Right lobe of liver (tissue), 4 donors: ENCODE results near the gene EDEM3.

ENCODE experiments used
- POLR2A ChIP-seq: fragments of 450-650 bp; IDR thresholded peaks from one replicate; pipeline ENCODE4 v1.6.1; 2017; ENCODE audit warnings: antibody characterized with exemption, mild to moderate bottlenecking
- TF ChIP-seq, protein P1 (sequence below), 4 donors: fragments of 200-600 bp in 3 of 4; fragments of 450-650 bp in 1 of 4; IDR thresholded peaks; one replicate each; pipeline versions ENCODE4 v1.5.1 to v1.8.0; 2016 to 2022; ENCODE audit warnings: antibody characterized with exemption in 4 of 4, mild to moderate bottlenecking in 2 of 4
- donor health status: DM: no; HTN: no; CAD: no.
- donor health status: DM: no; HTN: no; CAD: no.
- donor health status: DM: no; HTN: yes; CAD: no.

DNA sequence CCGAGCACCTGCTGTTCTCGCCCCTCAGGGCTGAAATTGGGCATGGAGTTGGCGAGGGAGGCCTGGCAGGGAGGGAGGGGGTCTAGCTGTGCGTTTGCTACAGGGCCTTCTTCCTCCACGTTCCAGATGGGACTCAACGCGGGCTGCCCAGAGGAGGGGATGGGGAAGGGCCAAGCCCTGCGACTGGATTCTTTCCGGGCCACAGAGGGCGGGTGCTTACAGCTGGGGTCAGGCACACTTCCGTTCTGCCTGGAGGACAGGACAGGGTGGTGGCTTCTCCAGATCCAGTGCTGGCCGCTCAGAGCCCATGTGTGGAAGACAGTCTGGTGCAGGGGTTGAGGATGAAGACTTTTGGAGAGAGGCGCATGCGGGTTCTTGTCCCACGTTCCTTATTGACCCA, 90.0 kb downstream of the EDEM3 start:
- TF ChIP-seq, protein P1, sequence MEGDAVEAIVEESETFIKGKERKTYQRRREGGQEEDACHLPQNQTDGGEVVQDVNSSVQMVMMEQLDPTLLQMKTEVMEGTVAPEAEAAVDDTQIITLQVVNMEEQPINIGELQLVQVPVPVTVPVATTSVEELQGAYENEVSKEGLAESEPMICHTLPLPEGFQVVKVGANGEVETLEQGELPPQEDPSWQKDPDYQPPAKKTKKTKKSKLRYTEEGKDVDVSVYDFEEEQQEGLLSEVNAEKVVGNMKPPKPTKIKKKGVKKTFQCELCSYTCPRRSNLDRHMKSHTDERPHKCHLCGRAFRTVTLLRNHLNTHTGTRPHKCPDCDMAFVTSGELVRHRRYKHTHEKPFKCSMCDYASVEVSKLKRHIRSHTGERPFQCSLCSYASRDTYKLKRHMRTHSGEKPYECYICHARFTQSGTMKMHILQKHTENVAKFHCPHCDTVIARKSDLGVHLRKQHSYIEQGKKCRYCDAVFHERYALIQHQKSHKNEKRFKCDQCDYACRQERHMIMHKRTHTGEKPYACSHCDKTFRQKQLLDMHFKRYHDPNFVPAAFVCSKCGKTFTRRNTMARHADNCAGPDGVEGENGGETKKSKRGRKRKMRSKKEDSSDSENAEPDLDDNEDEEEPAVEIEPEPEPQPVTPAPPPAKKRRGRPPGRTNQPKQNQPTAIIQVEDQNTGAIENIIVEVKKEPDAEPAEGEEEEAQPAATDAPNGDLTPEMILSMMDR (IDR thresholded peaks at IDR 0.05), result no peak
- TF ChIP-seq POLR2A, result no peak
